Mesenchymal stem cell (in vitro differentiated cells and primary cell): ENCODE measurements around the gene CRTC3.
"Not testable (repeated sequence)": the region's sequence is repeated elsewhere in the genome, so short reads cannot be mapped to it uniquely, and the experiment has no call there.

Experiments used
- DNase-seq: peaks from one replicate; pipeline ENCODE4 v3.0.0-alpha.2; 2013
- H2AFZ ChIP-seq: one replicate; pipeline ENCODE4 v1.6.1; 2013; ENCODE audit warnings: low read depth, mild to moderate bottlenecking, control low read depth, inconsistent platforms, low read length, moderate library complexity
- H2AK5ac ChIP-seq: 2 replicates; pipeline ENCODE4 v1.6.1; 2013; ENCODE audit warnings: low read length, moderate library complexity, mild to moderate bottlenecking, inconsistent platforms; ENCODE audit not compliant: severe bottlenecking
- H2BK120ac ChIP-seq: one replicate; pipeline ENCODE4 v1.6.1; 2013; ENCODE audit warnings: low read depth, mild to moderate bottlenecking, inconsistent platforms, low read length, moderate library complexity
- H2BK12ac ChIP-seq, 2 experiments: one replicate each; pipeline ENCODE4 v1.6.1; 2013; ENCODE audit warnings: inconsistent platforms in 2 of 2, low read length in 2 of 2, mild to moderate bottlenecking in 2 of 2, moderate library complexity in 2 of 2, control low read depth in 1 of 2
- H2BK15ac ChIP-seq: one replicate; pipeline ENCODE4 v1.6.1; 2013; ENCODE audit warnings: mild to moderate bottlenecking, low read depth, inconsistent platforms; ENCODE audit not compliant: poor library complexity, severe bottlenecking
- H2BK5ac ChIP-seq: 2 replicates; pipeline ENCODE4 v1.6.1; 2013; ENCODE audit warnings: low read depth, mild to moderate bottlenecking, low read length, control low read depth, inconsistent platforms; ENCODE audit not compliant: poor library complexity, severe bottlenecking
- H3K14ac ChIP-seq, 2 experiments: one replicate each; pipeline ENCODE4 v1.6.1; 2013; ENCODE audit warnings: inconsistent platforms in 2 of 2, low read length in 2 of 2, control low read depth in 1 of 2, mild to moderate bottlenecking in 1 of 2, moderate library complexity in 1 of 2
- H3K18ac ChIP-seq, 2 experiments: one replicate each; pipeline ENCODE4 v1.6.1; 2013; ENCODE audit warnings: inconsistent platforms in 2 of 2, low read length in 2 of 2, control low read depth in 1 of 2, low read depth in 1 of 2, mild to moderate bottlenecking in 1 of 2
- H3K23ac ChIP-seq, 2 experiments: one replicate each; pipeline ENCODE4 v1.6.1; 2013; ENCODE audit warnings: inconsistent platforms in 2 of 2, low read length in 2 of 2, mild to moderate bottlenecking in 2 of 2, moderate library complexity in 2 of 2, control low read depth in 1 of 2
- H3K27ac ChIP-seq: 2 replicates; pipeline ENCODE4 v1.5.1; 2013; ENCODE audit warnings: mild to moderate bottlenecking, moderate library complexity, low read length, control low read depth, inconsistent platforms; ENCODE audit not compliant: poor library complexity, severe bottlenecking
- H3K27me3 ChIP-seq, 2 experiments: 2 replicates each; pipeline versions ENCODE4 v1.6.1 to v1.7.0; 2013; ENCODE audit warnings: low read length in 2 of 2, mild to moderate bottlenecking in 2 of 2, moderate library complexity in 2 of 2, control low read depth in 1 of 2, inconsistent platforms in 1 of 2; ENCODE audit not compliant: control insufficient read depth in 1 of 2, insufficient read depth in 1 of 2
- H3K36me3 ChIP-seq, 2 experiments: 2 replicates each; pipeline versions ENCODE4 v1.6.1 to v1.7.0; 2013; ENCODE audit warnings: low read length in 2 of 2, control low read depth in 1 of 2, inconsistent platforms in 1 of 2, low read depth in 1 of 2, mild to moderate bottlenecking in 1 of 2; ENCODE audit not compliant: insufficient read depth in 2 of 2, control insufficient read depth in 1 of 2
- H3K4ac ChIP-seq, 2 experiments: one replicate each; pipeline ENCODE4 v1.6.1; 2013; ENCODE audit warnings: inconsistent platforms in 2 of 2, low read length in 2 of 2, mild to moderate bottlenecking in 2 of 2, moderate library complexity in 2 of 2, control low read depth in 1 of 2, low read depth in 1 of 2
- H3K4me1 ChIP-seq: 2 replicates; pipeline ENCODE4 v1.6.1; 2013; ENCODE audit warnings: low read depth, low read length, control low read depth; ENCODE audit not compliant: control insufficient read depth, insufficient read depth
- H3K4me2 ChIP-seq: 2 replicates; pipeline ENCODE4 v1.6.1; 2013; ENCODE audit warnings: low read length, mild to moderate bottlenecking, inconsistent platforms; ENCODE audit not compliant: poor library complexity, severe bottlenecking
- H3K4me3 ChIP-seq, 2 experiments: 2 replicates each; pipeline versions ENCODE4 v1.5.1 to v1.7.0; 2013; ENCODE audit warnings: low read length in 2 of 2, mild to moderate bottlenecking in 2 of 2, control low read depth in 1 of 2, low read depth in 1 of 2; ENCODE audit not compliant: insufficient read depth in 1 of 2
- H3K79me1 ChIP-seq: replicated peaks from 2 replicates; pipeline ENCODE4 v1.6.1; 2013; ENCODE audit warnings: mild to moderate bottlenecking, control low read depth, low read length, inconsistent platforms; ENCODE audit not compliant: poor library complexity, severe bottlenecking
- H3K9ac ChIP-seq: 2 replicates; pipeline ENCODE4 v1.7.0; 2013; ENCODE audit warnings: mild to moderate bottlenecking, low read length, moderate library complexity
- H3K9me3 ChIP-seq: 2 replicates; pipeline ENCODE4 v1.7.0; 2013; ENCODE audit warnings: mild to moderate bottlenecking, low read length; ENCODE audit not compliant: control insufficient read depth
- H4K8ac ChIP-seq: one replicate; pipeline ENCODE4 v1.6.1; 2013; ENCODE audit warnings: inconsistent platforms, mild to moderate bottlenecking, low read length, moderate library complexity
- H4K91ac ChIP-seq: one replicate; pipeline ENCODE4 v1.6.1; 2013; ENCODE audit warnings: mild to moderate bottlenecking, low read length, inconsistent platforms
- WGBS: methylation state at CpG from one replicate; pipeline ENCODE4 v1.1.7; 2013; ENCODE audit warnings: mixed read lengths; 5-methylcytosine and 5-hydroxymethylcytosine counted together

CRTC3 gene

GRCh38 chr15:90513893-90514292, 15.8 kb upstream of the CRTC3 start:
- not testable (repeated sequence) for DNase-seq, H3K79me1 ChIP-seq, H2AK5ac ChIP-seq, H3K18ac ChIP-seq, H3K9ac ChIP-seq, H3K4ac ChIP-seq, H3K4me3 ChIP-seq, H3K27ac ChIP-seq, H3K4me2 ChIP-seq, H2BK5ac ChIP-seq, H2BK120ac ChIP-seq, H4K8ac ChIP-seq, H4K91ac ChIP-seq, H3K36me3 ChIP-seq, H2AFZ ChIP-seq, H2BK15ac ChIP-seq, H3K14ac ChIP-seq, H2BK12ac ChIP-seq, H3K23ac ChIP-seq, H3K4me1 ChIP-seq, H3K9me3 ChIP-seq, H3K27me3 ChIP-seq
- no CpG with 5 or more reads among the region's 2 CpGs for WGBS

- WGBS = 38% methylated on average over 1 of the region's 1 CpG
- H3K23ac ChIP-seq = no peak overlapping the region
- no peak overlapping the region for H3K27ac ChIP-seq
- H3K4me1 ChIP-seq = peaks cover 2% of the 10 kb centered on the region
- H2BK15ac ChIP-seq = no peak overlapping the region
- H2AK5ac ChIP-seq = no peak overlapping the region
- no peaks in the 10 kb centered on the region for H3K27me3 ChIP-seq
- H3K4ac ChIP-seq = no peak overlapping the region
- DNase-seq = no peak
- H3K18ac ChIP-seq = no peak overlapping the region
- H3K79me1 ChIP-seq = no peaks in the 10 kb centered on the region
- H2BK120ac ChIP-seq = no peak overlapping the region
- H3K9me3 ChIP-seq = no peaks in the 10 kb centered on the region
- H2BK5ac ChIP-seq = no peak overlapping the region
- H3K36me3 ChIP-seq = no peaks in the 10 kb centered on the region
- no peak overlapping the region for H2BK12ac ChIP-seq
- no peak overlapping the region for H2AFZ ChIP-seq
- H3K4me2 ChIP-seq = no peak overlapping the region
- no peak overlapping the region for H3K4me3 ChIP-seq
- no peak overlapping the region for H4K8ac ChIP-seq
- no peak overlapping the region for H4K91ac ChIP-seq
- H3K14ac ChIP-seq = no peak overlapping the region
- no peak overlapping the region for H3K9ac ChIP-seq
Measured at GRCh38 chr15:90519688-90520087, 10.0 kb upstream of the CRTC3 start.

- Histone ChIP-seq H2BK120ac (no peak overlapping the region), H3K4me2 (no peak overlapping the region), H3K4ac (no peak overlapping the region), H3K23ac (no peak overlapping the region), H2BK15ac (no peak overlapping the region), H3K36me3 (no peaks in the 10 kb centered on the region), H3K18ac (no peak overlapping the region), H2BK12ac (no peak overlapping the region), H3K4me1 (peaks cover 2% of the 10 kb centered on the region), H3K4me3 (no peak overlapping the region), H3K27ac (no peak overlapping the region), H4K8ac (no peak overlapping the region), H4K91ac (no peak overlapping the region), H2BK5ac (no peak overlapping the region), H3K27me3 (no peaks in the 10 kb centered on the region), H2AK5ac (no peak overlapping the region), H2AFZ (no peak overlapping the region), H3K9ac (no peak overlapping the region), H3K14ac (no peak overlapping the region), H3K9me3 (no peaks in the 10 kb centered on the region), H3K79me1 (no peaks in the 10 kb centered on the region)
- DNase-seq = no peak
- WGBS = 94% methylated on average over 5 of the region's 5 CpGs
Measured at GRCh38 chr15:90520365-90520764, 9.4 kb upstream of the CRTC3 start.

- 74% methylated on average over 3 of the region's 3 CpGs for WGBS
Measured at GRCh38 chr15:90523373-90523772, 6.3 kb upstream of the CRTC3 start.

More at GRCh38 chr15:90523373-90523772, 6.3 kb upstream of the CRTC3 start:
- H3K36me3 ChIP-seq = no peaks in the 10 kb centered on the region
- H2AFZ ChIP-seq = no peak overlapping the region
- H2AK5ac ChIP-seq = no peak overlapping the region
- no peak overlapping the region for H2BK5ac ChIP-seq
- no peak overlapping the region for H3K4ac ChIP-seq
- H3K4me2 ChIP-seq = no peak overlapping the region
- no peak overlapping the region for H3K23ac ChIP-seq
- H2BK120ac ChIP-seq = no peak overlapping the region
- no peak overlapping the region for H2BK15ac ChIP-seq
- no peak overlapping the region for H2BK12ac ChIP-seq
- no peak overlapping the region for H4K8ac ChIP-seq
- no peaks in the 10 kb centered on the region for H3K9me3 ChIP-seq
- no peak overlapping the region for H3K4me3 ChIP-seq
- no peaks in the 10 kb centered on the region for H3K79me1 ChIP-seq
- H3K27me3 ChIP-seq = no peaks in the 10 kb centered on the region
- DNase-seq = no peak
- no peak overlapping the region for H3K27ac ChIP-seq
- H3K4me1 ChIP-seq = peaks cover 2% of the 10 kb centered on the region
- no peak overlapping the region for H4K91ac ChIP-seq
- H3K9ac ChIP-seq = no peak overlapping the region
- H3K14ac ChIP-seq = no peak overlapping the region
- no peak overlapping the region for H3K18ac ChIP-seq
